Smooth muscle cell (in vitro differentiated cells): Measurements from ENCODE around the gene KCNQ2. TPM values are rescaled to one million over a fixed set of nuclear protein-coding genes. Genes with fewer than 3 reads are reported as not detected.

ENCODE experiments used
- DNase-seq: peaks from one replicate; lab custom pipeline; 2025; ENCODE audit not compliant: unreplicated experiment; lab: John Stamatoyannopoulos, UW
- H2AFZ ChIP-seq: fragments of 200-600 bp; sonication (generic); 2 replicates; pipeline ENCODE4 v1.6.0; 2016; ENCODE audit warnings: antibody characterized with exemption, low read depth, mild to moderate bottlenecking
- H3F3A ChIP-seq: fragments of 200-600 bp; sonication (generic); 2 replicates; pipeline ENCODE4 v1.6.0; 2017; ENCODE audit warnings: antibody characterized with exemption, low read depth
- H3K27ac ChIP-seq: fragments of 200-600 bp; sonication (generic); 2 replicates; pipeline ENCODE4 v1.5.1; 2016; ENCODE audit warnings: low read depth, mild to moderate bottlenecking
- H3K27me3 ChIP-seq: fragments of 200-600 bp; sonication (generic); 2 replicates; pipeline ENCODE4 v1.6.1; 2016; ENCODE audit warnings: low read depth, mild to moderate bottlenecking
- H3K36me3 ChIP-seq: fragments of 200-600 bp; sonication (generic); 2 replicates; pipeline ENCODE4 v1.5.1; 2016; ENCODE audit warnings: low read depth
- H3K4me1 ChIP-seq: fragments of 200-600 bp; sonication (generic); 2 replicates; pipeline ENCODE4 v1.5.1; 2016; ENCODE audit warnings: low read depth
- H3K4me2 ChIP-seq: fragments of 200-600 bp; sonication (generic); 2 replicates; pipeline ENCODE4 v1.6.0; 2016; ENCODE audit warnings: mild to moderate bottlenecking
- H3K4me3 ChIP-seq: fragments of 200-600 bp; sonication (generic); 2 replicates; pipeline ENCODE4 v1.5.1; 2016; ENCODE audit warnings: mild to moderate bottlenecking
- H3K79me2 ChIP-seq: fragments of 200-600 bp; sonication (generic); 2 replicates; pipeline ENCODE4 v1.6.0; 2016; ENCODE audit warnings: low read depth, mild to moderate bottlenecking
- H3K9ac ChIP-seq: fragments of 200-600 bp; sonication (generic); 2 replicates; pipeline ENCODE4 v1.6.0; 2016; ENCODE audit warnings: low read depth
- H3K9me3 ChIP-seq: fragments of 200-600 bp; sonication (generic); replicated peaks from 2 replicates; pipeline ENCODE4 v1.5.1; 2016; ENCODE audit warnings: low read depth
- H4K20me1 ChIP-seq: fragments of 200-600 bp; sonication (generic); 2 replicates; pipeline ENCODE4 v1.6.0; 2016; ENCODE audit warnings: low read depth
- WGBS: methylation state at CpG from one replicate; pipeline ENCODE4 v1.1.7; 2016; ENCODE audit warnings: low lambda C conversion rate; 5-methylcytosine and 5-hydroxymethylcytosine counted together
- polyA plus RNA-seq: library from polyadenylated mRNA; unstranded; fragments of >200 nt; fragmentation: Nextera tagmentation; extraction: Ambion mirVana; gene quantifications from 2 replicates; pipeline ENCODE4 v1.2.1, GENCODE V29; 2016
- total RNA-seq: library from RNA; depleted of rRNA; stranded (reverse); fragments of >200 nt; gene quantifications from 2 replicates; pipeline ENCODE4 v1.2.3, GENCODE V29; 2014
- TF ChIP-seq, protein P1 (sequence below): fragments of 200-600 bp; sonication (generic); IDR thresholded peaks from 2 replicates; pipeline ENCODE4 v1.5.1; 2017; ENCODE audit warnings: borderline replicate concordance, mild to moderate bottlenecking, antibody characterized with exemption; ENCODE audit not compliant: insufficient read depth, poor library complexity, severe bottlenecking

Gene KCNQ2
- total and polyA plus RNA-seq, 2 experiments from 2014 or later = 5.1 to 5.7 TPM

DNA sequence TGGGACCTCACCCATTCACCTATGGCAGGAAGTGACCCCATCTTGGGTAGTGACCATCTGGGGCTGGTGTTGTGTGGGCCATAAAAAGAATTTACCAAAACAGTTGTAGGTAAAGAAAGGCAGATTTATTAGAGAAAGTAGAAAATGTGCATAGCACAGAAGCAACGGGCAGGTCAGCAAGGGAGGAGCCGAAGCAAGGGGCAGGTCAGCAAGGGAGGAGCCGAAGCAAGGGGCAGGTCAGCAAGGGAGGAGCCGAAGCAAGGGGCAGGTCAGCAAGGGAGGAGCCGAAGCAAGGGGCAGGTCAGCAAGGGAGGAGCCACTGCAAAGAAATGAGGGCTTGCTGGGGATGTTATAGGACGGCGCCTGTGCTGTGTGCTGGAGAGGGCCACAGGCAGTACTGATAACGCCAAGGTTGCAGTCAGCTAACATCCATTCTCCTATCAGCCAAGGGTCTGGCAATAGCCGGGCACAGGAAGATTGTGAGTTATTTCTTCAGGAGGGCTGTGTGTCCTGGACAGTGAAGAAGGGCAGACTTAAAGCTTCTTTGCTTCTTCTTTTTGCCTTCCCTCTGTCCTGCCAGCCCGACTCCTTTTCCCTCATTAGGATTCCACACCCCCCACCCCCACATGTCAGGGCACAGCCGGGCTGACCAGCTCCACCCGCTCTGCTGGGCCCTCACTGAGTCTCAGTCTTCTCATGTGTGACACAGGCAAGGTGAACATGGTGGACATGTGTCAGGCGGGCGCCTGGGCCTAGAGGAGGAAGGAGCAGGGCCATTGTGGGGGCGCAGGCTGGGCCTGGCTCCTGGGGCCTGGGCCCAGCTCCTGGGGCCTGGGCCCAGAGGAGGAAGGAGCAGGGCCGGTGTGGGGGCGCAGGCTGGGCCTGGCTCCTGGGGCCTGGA is 79.7 kb downstream of the KCNQ2 start:
- TF ChIP-seq, protein P1, sequence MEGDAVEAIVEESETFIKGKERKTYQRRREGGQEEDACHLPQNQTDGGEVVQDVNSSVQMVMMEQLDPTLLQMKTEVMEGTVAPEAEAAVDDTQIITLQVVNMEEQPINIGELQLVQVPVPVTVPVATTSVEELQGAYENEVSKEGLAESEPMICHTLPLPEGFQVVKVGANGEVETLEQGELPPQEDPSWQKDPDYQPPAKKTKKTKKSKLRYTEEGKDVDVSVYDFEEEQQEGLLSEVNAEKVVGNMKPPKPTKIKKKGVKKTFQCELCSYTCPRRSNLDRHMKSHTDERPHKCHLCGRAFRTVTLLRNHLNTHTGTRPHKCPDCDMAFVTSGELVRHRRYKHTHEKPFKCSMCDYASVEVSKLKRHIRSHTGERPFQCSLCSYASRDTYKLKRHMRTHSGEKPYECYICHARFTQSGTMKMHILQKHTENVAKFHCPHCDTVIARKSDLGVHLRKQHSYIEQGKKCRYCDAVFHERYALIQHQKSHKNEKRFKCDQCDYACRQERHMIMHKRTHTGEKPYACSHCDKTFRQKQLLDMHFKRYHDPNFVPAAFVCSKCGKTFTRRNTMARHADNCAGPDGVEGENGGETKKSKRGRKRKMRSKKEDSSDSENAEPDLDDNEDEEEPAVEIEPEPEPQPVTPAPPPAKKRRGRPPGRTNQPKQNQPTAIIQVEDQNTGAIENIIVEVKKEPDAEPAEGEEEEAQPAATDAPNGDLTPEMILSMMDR = no peak
- no peaks in the 10 kb centered on the region for H3K36me3 ChIP-seq
- H3K4me3 ChIP-seq = no peak overlapping the region
- H3K27me3 ChIP-seq = no peaks in the 10 kb centered on the region
- H3K9me3 ChIP-seq = no peaks in the 10 kb centered on the region
- 97% methylated on average over 15 of the region's 17 CpGs for WGBS
- H3K4me2 ChIP-seq = no peak overlapping the region
- H3K4me1 ChIP-seq = no peaks in the 10 kb centered on the region
- no peaks in the 10 kb centered on the region for H3K79me2 ChIP-seq
- no peak overlapping the region for H3K27ac ChIP-seq
- no peak overlapping the region for H2AFZ ChIP-seq
- H3F3A ChIP-seq = no peaks in the 10 kb centered on the region
- DNase-seq = no peak
- H4K20me1 ChIP-seq = no peaks in the 10 kb centered on the region
- no peak overlapping the region for H3K9ac ChIP-seq

DNA sequence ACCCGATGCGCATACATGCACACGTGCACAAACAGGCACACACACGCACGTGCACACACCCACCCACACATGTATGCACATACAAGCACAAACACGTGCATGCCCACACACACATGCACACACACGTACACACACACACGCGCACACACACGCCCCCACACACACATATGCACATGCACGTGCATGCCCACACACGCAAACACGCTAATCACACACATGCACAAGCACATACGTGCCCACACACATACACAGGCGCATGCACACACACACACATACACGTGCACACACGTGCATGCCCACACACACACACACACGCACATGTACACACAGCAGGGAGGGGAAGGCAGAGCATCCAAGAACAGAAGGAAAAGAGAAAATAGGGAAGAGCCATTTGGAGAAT is 84.5 kb downstream of the KCNQ2 start:
- no peak overlapping the region for H3K9ac ChIP-seq
- no peak overlapping the region for H2AFZ ChIP-seq
- H3K4me2 ChIP-seq = no peak overlapping the region
- H3K27me3 ChIP-seq = no peaks in the 10 kb centered on the region
- no peak for DNase-seq
- H3K79me2 ChIP-seq = no peaks in the 10 kb centered on the region
- no peak overlapping the region for H3K4me3 ChIP-seq
- H3K9me3 ChIP-seq = no peaks in the 10 kb centered on the region
- 91% methylated on average over 18 of the region's 18 CpGs for WGBS
- H3K27ac ChIP-seq = no peak overlapping the region
- H3K4me1 ChIP-seq = no peaks in the 10 kb centered on the region
- no peaks in the 10 kb centered on the region for H4K20me1 ChIP-seq
- H3F3A ChIP-seq = no peaks in the 10 kb centered on the region
- H3K36me3 ChIP-seq = no peaks in the 10 kb centered on the region
- TF ChIP-seq, protein P1 = no peak

DNA sequence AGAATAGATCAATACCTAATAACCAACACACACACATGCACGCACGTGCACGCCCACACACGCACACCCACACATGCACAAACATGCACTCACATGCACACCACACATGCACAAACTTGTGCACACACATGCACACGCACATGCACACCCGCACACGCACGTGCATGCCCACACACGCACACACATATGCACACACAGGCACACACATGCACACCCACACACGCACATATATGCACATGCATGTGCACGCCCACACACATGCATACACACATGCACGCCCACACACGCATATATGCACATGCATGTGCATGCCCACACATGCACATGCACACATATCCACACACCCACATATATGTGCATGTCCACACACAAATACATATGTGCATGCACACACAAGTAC is 85.1 kb downstream of the KCNQ2 start:
- TF ChIP-seq, protein P1 = no peak
- WGBS = 89% methylated on average over 13 of the region's 13 CpGs
- no peaks in the 10 kb centered on the region for H3K79me2 ChIP-seq
- no peak overlapping the region for H3K27ac ChIP-seq
- H3K4me2 ChIP-seq = no peak overlapping the region
- H3K36me3 ChIP-seq = no peaks in the 10 kb centered on the region
- no peaks in the 10 kb centered on the region for H3K4me1 ChIP-seq
- no peaks in the 10 kb centered on the region for H3F3A ChIP-seq
- H4K20me1 ChIP-seq = no peaks in the 10 kb centered on the region
- no peak overlapping the region for H3K4me3 ChIP-seq
- H2AFZ ChIP-seq = no peak overlapping the region
- H3K9ac ChIP-seq = no peak overlapping the region
- H3K27me3 ChIP-seq = no peaks in the 10 kb centered on the region
- DNase-seq = no peak
- no peaks in the 10 kb centered on the region for H3K9me3 ChIP-seq

DNA sequence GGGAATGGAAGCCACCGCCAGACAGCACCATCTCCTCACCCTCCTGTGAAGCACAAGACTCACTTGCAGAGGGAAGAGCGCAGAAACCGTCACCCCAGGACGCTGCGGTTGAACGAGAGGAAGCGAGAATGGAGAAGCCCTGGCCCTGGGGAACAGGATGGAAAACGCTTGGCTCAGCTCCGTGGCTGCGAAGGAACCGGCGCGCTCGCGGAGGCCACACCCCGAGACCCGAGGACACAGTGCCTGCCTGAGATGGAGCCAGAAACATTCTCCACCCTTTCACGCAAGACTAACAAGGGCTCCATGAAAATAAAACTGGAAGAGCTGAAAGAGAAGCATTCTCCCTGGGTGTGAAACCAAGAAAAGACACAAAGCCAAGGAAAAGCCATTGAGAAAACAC is 86.0 kb downstream of the KCNQ2 start:
- Histone ChIP-seq H3K4me3 (no peak overlapping the region), H3K79me2 (no peaks in the 10 kb centered on the region), H4K20me1 (no peaks in the 10 kb centered on the region), H3F3A (no peaks in the 10 kb centered on the region), H3K27ac (no peak overlapping the region), H2AFZ (no peak overlapping the region), H3K4me1 (no peaks in the 10 kb centered on the region), H3K36me3 (no peaks in the 10 kb centered on the region), H3K9me3 (no peaks in the 10 kb centered on the region), H3K9ac (no peak overlapping the region), H3K4me2 (no peak overlapping the region), H3K27me3 (no peaks in the 10 kb centered on the region)
- 91% methylated on average over 18 of the region's 18 CpGs for WGBS
- TF ChIP-seq, protein P1 = no peak
- no peak for DNase-seq
